OCI-M1 (cell line): ENCODE results near the gene PLSCR1.

ENCODE experiments used
- DNase-seq: peaks from one replicate; lab custom pipeline; 2025; lab: John Stamatoyannopoulos, UW

Gene PLSCR1

DNA sequence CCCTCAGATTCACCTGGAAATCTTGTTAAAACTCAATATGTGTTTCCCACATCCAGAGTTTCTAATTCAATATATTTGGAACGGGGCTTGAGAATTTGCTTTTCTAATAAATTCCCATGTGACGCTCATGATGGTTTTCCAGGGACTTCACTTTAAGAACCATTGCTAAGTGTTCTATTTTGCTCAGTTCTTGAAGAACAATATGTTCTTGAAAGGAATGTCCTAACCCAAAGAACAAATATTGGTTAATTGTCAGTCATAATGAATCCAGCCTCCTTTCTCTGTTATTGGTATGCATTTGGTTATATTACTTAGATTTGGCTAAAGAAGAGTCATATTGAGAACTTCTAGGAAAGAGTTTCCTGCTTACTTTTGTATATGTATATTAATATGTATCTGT is 70.7 kb downstream of the PLSCR1 start:
- no peak for DNase-seq

DNA sequence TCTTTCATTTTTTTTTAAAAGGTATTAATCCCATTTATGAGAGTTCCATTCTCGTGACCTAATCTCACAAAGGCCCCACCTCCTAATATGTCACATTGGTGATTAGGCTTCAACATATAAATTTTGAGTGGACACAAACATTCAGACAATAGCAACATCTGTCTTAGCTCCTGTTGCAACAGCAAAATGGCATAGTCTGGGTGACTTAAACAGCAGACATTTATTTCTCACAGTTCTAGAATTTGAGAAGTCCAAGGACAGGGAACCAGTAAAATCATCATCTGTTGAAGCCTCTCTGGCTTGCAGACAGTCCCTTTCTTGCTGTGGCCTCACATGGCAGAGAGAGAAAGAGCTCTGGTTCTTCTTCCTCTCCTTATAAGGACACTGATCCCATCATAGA is 71.8 kb downstream of the PLSCR1 start:
- DNase-seq: no peak

DNA sequence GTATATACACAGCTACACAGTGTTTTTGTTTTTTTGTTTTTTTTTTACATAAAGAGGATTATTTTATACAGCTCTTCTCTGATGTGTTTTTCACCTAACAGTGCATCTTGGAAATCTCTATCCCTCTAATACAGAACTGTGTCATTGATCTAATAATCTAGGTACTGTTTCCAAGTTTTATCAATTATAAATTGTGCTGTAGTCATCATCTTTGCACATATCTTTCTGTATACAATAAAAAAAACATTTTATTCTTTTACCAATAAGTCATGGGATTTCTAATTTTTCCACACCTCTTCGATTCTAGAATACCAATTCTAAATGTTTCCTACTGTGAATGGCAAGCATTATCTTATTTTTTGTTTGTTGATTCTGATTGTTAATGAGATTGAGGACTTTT is 73.4 kb downstream of the PLSCR1 start:
- DNase-seq: no peak

DNA sequence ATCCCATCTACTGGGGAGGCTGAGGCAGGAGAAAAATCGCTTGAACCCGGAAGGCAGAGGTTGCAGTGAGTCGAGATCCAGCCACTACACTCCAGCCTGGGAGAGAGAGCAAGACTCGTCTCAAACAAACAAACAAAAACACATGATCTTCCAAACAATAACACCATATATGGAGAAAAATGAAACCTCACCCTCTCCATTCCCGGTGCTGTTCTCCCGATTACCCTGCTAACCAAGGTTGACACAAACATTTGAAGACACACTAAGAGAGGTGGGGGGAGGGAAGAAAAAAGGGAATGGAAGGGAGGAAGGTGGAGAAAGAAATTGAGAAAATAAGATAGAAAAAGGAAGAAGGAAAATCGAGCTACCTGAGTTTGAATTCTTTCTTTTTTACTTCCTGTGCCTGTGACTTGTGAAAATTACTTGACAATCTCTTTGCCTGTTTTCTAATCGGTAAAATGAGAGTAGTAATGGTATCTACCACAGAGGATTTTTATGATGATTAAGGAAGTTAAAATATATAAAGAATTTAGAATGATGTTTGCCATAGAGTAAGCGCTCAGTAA is 73.9 kb downstream of the PLSCR1 start:
- DNase-seq: no peak

DNA sequence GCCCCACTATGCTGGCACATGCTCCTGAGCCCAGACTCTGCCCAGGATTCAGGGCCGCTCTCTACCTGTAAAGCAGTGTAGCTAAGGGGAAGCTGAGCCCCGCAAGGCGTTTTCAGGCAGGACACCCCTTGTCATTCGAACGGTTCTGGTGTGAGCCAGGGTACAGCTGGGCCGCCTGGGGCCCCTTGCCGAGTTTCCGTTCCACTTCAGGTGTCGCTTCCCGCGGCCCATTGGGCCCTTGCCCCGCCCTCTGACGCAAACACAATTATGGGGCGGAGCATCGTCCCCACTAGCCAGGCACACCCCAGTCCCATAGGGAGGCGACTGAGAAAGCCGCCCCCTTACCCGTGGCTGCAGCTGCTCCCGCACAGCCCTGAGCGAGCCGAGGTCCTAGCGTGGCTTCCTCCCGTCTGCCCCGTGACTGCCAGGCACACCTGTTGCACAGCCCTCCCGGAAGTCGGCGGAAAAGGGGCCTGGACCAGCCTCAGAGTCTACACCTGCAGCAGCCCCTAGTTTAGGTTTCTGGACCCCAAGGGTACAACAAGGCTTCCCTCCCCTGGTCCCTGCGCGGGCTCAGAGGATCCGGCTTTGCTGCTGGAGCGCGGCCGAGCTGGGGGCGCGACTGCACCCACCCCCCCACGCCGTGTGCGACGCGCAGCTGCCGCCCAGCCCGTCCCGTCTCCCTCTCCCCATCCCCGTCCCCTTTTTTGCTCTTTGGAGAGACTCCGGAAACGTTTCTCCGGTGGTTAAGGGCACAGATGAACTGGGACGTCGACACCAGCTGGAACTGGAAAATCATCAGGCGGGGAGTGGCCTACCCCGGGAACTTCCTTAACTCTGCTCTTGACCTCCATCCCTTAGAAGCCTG is 75.0 kb downstream of the PLSCR1 start, which contains the start of gene PLSCR2:
TSS of gene PLSCR2 (minus strand) at position 412 of the 868 bp plus-strand sequence. CDS start 9,657 bp downstream, outside the sequence.
- DNase-seq: no peak

DNA sequence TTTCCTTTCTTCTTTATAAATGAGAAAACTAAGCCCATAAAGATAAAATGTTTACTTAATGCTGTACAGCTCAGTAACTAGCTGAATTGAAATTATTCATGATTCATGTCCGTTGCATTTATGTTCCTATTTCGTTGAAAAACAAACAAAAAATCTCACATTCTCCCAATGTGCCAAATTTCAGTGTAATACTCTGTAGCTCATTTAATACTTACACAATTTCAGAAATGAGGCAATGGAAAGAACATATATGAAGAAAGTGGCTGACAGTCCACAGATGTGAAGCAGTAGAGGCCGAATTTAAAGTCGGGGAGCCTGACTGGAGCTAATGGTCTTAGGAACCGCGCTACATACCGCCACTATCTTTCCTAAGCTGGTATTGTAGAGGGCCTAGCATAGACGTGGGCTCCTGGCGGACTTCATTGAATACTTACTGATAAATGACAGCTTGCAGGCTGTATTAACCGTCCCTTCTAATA is 75.7 kb downstream of the PLSCR1 start:
- no peak for DNase-seq

DNA sequence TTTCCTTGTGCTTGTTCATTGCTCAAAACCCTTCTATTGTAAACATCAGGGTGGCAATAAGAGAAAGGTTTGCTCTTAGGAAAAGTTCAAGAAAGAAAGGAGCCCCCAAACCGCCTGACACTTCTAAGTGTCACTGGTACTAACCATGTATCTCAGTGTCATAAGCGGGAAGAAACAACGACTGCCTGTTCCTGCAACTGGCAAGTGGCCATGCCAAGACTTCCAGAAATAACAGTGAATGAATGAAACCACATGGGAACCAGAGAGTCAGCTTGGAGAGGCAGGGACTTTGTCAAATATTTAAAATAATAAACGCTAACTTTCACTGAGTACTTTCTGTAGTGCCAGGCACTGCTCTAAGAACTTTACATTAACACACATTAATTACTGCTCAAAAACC is 76.2 kb downstream of the PLSCR1 start:
- no peak for DNase-seq

DNA sequence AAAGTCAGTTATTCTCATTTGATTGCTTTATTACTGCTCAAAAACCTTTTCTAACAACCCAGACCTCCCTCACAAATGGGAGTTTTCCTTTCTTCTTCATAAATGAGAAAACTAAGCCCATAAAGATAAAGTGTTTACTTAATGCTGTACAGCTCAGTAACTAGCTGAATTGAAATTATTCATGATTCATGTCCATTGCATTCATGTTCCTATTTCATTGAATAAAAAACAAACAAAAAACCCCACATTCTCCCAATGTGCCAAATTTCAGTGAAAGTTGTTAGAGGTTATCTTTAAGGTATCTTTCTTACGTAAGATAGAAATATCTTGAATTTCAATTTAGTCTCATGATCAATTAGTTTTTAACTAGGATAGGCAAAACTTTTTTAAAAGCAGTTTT is 77.8 kb downstream of the PLSCR1 start:
- DNase-seq: no peak

DNA sequence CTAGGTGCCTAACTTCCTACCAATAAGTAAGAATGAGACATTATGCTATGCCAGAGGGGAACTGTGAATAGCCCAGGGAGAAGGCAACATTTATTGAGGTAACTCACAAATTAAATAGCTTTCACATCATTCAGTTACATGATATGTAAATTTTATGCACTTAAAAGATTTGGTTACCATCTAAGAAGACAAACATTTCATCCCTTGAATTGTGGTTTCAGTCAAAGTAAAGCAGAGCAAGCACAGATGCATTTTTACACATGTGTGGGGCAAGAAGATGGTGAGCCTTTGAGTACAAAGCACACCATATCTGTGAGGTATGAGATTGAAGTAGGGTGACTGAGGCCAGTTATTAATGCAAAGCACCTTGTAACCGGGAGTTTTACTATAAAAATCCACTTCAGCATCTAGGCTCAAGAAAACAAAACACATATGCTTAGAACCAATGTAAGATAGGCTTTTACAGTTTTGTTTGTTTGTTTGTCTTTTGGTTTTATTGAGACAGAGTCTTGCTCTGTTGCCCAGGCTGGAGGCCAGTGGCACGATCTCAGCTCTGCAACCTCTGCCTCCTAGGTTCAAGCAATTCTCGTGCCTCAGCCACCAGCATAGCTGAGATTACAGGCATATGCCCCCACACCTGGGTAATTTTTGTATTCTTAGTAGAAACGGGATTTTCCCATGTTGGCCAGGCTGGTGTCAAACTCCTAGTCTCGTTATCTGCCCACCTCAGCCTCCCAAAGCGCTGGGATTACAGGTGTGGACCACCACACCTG is 78.5 kb downstream of the PLSCR1 start:
- no peak for DNase-seq
